HepG2 (cell line): ENCODE results near the gene GLYATL3. TPM values are rescaled to one million over a fixed set of nuclear protein-coding genes. Genes with fewer than 3 reads are reported as not detected.

ENCODE experiments used
- DMAP1 ChIP-seq: IDR thresholded peaks from 2 replicates; pipeline ENCODE4 v1.6.1; 2016
- ETV6 ChIP-seq: sonication (generic); formaldehyde crosslinking; conservative IDR thresholded peaks from 2 replicates; pipeline ENCODE4 v1.4.0; 2020; ENCODE audit warnings: missing genetic modification reagents
- FOSL2 ChIP-seq: sonication (generic); formaldehyde crosslinking; IDR thresholded peaks from 2 replicates; pipeline ENCODE4 v1.4.0; 2020; ENCODE audit warnings: missing genetic modification reagents
- FOXC1 ChIP-seq: sonication (generic); formaldehyde crosslinking; IDR thresholded peaks from 2 replicates; pipeline ENCODE4 v1.8.0; 2022; ENCODE audit warnings: mild to moderate bottlenecking, missing genetic modification reagents, borderline replicate concordance
- FOXM1 ChIP-seq: sonication (generic); formaldehyde crosslinking; IDR thresholded peaks from 2 replicates; pipeline ENCODE4 v1.5.0; 2020; ENCODE audit warnings: missing genetic modification reagents
- HNRNPUL1 ChIP-seq: fragments of 200-400 bp; formaldehyde crosslinking; IDR thresholded peaks from 2 replicates; pipeline ENCODE4 v1.6.1; 2017; ENCODE audit warnings: low read depth, mild to moderate bottlenecking, low read length, moderate library complexity
- RBM22 ChIP-seq: fragments of 200-400 bp; formaldehyde crosslinking; optimal IDR thresholded peaks from 2 replicates; pipeline ENCODE3; 2017; ENCODE audit warnings: mild to moderate bottlenecking, low read length, moderate library complexity
- SMAD1 ChIP-seq: sonication (generic); formaldehyde crosslinking; IDR thresholded peaks from 2 replicates; pipeline ENCODE4 v1.4.0; 2020; ENCODE audit warnings: missing genetic modification reagents, low read depth, mild to moderate bottlenecking, borderline replicate concordance
- SNAI1 ChIP-seq: sonication (generic); formaldehyde crosslinking; IDR thresholded peaks from 2 replicates; pipeline ENCODE4 v1.5.0; 2020; ENCODE audit warnings: mild to moderate bottlenecking, missing genetic modification reagents, borderline replicate concordance
- ZNF281 ChIP-seq: sonication (generic); formaldehyde crosslinking; IDR thresholded peaks from 2 replicates; pipeline ENCODE4 v1.4.0; 2020; ENCODE audit warnings: missing genetic modification reagents, borderline replicate concordance
- ZNF296 ChIP-seq: sonication (generic); formaldehyde crosslinking; conservative IDR thresholded peaks from 2 replicates; pipeline ENCODE4 v1.5.0; 2020; ENCODE audit warnings: mild to moderate bottlenecking, missing genetic modification reagents
- ZNF3 ChIP-seq: IDR thresholded peaks from 2 replicates; pipeline ENCODE4 v1.7.0; 2017; ENCODE audit warnings: inconsistent platforms
- ZNF318 ChIP-seq: sonication (generic); formaldehyde crosslinking; IDR thresholded peaks from 2 replicates; pipeline ENCODE4 v1.4.0; 2020; ENCODE audit warnings: mild to moderate bottlenecking, missing genetic modification reagents
- ZNF567 ChIP-seq: sonication (generic); formaldehyde crosslinking; IDR thresholded peaks from 2 replicates; pipeline ENCODE4 v1.8.1; 2023; ENCODE audit warnings: mild to moderate bottlenecking, missing genetic modification reagents, borderline replicate concordance
- ZNF788 ChIP-seq: sonication (generic); formaldehyde crosslinking; IDR thresholded peaks from 2 replicates; pipeline ENCODE4 v1.5.0; 2020; ENCODE audit warnings: mild to moderate bottlenecking, missing genetic modification reagents, borderline replicate concordance
- ZNF800 ChIP-seq: sonication (generic); formaldehyde crosslinking; IDR thresholded peaks from 2 replicates; pipeline ENCODE4 v1.4.0; 2020; ENCODE audit warnings: missing genetic modification reagents
- polyA plus RNA-seq, 8 experiments: library from polyadenylated mRNA; depleted of rRNA in 3 of 8; stranded (reverse) in 7 of 8; unstranded in 1 of 8; fragments of >200 nt; fragmentation: Illumina TruSeq in 4 of 8; extraction: Trizol in 4 of 8; gene quantifications; 2 replicates each; pipeline versions ENCODE4 v1.2.1 to v1.2.3, GENCODE V29; 2011 to 2016; ENCODE audit warnings: low read depth in 4 of 8, missing spikeins in 1 of 8, mixed read lengths in 1 of 8; ENCODE audit not compliant: insufficient read depth in 1 of 8
- total RNA-seq, 5 experiments: library from RNA; depleted of rRNA; stranded (reverse); fragments of >200 nt; fragmentation: Illumina TruSeq; extraction: Trizol; gene quantifications; 2 replicates each; pipeline ENCODE4 v1.2.3, GENCODE V29; 2016; ENCODE audit warnings: low read depth in 1 of 5

The GLYATL3 gene
- total and polyA plus RNA-seq, 2 of the 13 experiments (the other 11 are each of a cell fraction or from before 2014, with no cell fraction given), result 0.05 TPM; not detected in 1

- TF ChIP-seq ZNF281 (CRISPR knock-in tag) (peak; percentile 73; the same call in 1 of the 2 replicates), SNAI1 (CRISPR knock-in tag) (no peak), ZNF318 (CRISPR knock-in tag) (no peak), HNRNPUL1 (no peak), ZNF3 (peak; percentile 65; the same call in 1 of the 2 replicates), ZNF788 (CRISPR knock-in tag) (peak; percentile 73; the same call in 1 of the 2 replicates), FOXM1 (no peak), ETV6 (CRISPR knock-in tag) (peak; percentile 65), FOSL2 (peak; percentile 84), RBM22 (no peak), ZNF567 (CRISPR knock-in tag) (no peak), FOXC1 (CRISPR knock-in tag) (0 out of 2 replicates have a peak, but pooled peaks have one; percentile 54), ZNF800 (CRISPR knock-in tag) (peak; percentile 38; the same call in 1 of the 2 replicates), DMAP1 (CRISPR knock-in tag) (no peak; the same call in none of the 2 replicates), ZNF296 (no peak), SMAD1 (CRISPR knock-in tag) (no peak)
These were observed 23.2 kb downstream of the GLYATL3 start (continued) for GRCh38 chr6:49522710-49523593.
